ENCODE data around the gene BCHE.

DNA sequence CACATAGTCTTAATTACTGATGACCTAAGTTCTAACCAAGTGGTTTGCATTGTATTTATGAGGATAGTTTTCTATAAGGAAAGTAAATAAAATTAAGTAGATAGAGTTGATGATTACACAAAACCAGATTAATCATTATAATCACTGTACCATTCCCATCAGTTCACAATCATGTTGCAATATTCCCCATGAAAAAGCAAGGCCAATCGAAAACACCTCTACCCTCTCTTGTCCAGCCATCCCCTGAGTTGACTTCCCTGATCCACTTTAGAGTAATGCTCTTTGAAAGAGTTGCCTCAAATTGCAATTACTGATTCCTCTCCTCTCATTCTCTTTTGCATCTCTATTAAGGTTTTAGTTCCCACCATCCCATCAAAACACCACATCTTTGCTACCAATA is 21.0 kb downstream of the BCHE start:
- no peak for TF ChIP-seq EZH2 (IDR thresholded peaks at IDR 0.05)
- no peak for TF ChIP-seq POLR2AphosphoS5 (IDR thresholded peaks at IDR 0.05; ENCODE audit: borderline replicate concordance, low read depth, low read length)
- TF ChIP-seq FOXP2 (optimal IDR thresholded peaks at IDR 0.05; ENCODE audit: control extremely low read depth, extremely low read length, insufficient read depth) = no peak

Data from SK-N-MC (cell line).